ENCODE results near the gene NFATC3.

- TF ChIP-seq POLR2AphosphoS5 (IDR thresholded peaks at IDR 0.05; ENCODE audit: low read depth, low read length) (no peak), POLR2A (IDR thresholded peaks at IDR 0.05; ENCODE audit: low read depth, low read length) (no peak)
Observed at GRCh38 chr16:68070249-68070730, 14.9 kb upstream of the NFATC3 start.
